IPS-15b (cell line): ENCODE measurements around the gene STK11.

Experiments used
- H3K27me3 ChIP-seq: one replicate; pipeline ENCODE4 v1.6.1; 2013; ENCODE audit warnings: low read length; ENCODE audit not compliant: control insufficient read depth, insufficient read depth
- H3K36me3 ChIP-seq: one replicate; pipeline ENCODE4 v1.6.1; 2013; ENCODE audit warnings: low read length; ENCODE audit not compliant: control insufficient read depth, insufficient read depth
- H3K4me1 ChIP-seq: one replicate; pipeline ENCODE4 v1.6.1; 2013; ENCODE audit warnings: mild to moderate bottlenecking, low read length; ENCODE audit not compliant: control insufficient read depth, insufficient read depth
- H3K4me3 ChIP-seq: one replicate; pipeline ENCODE4 v1.5.1; 2013; ENCODE audit warnings: low read depth, low read length
- H3K9ac ChIP-seq: one replicate; pipeline ENCODE4 v1.6.1; 2013; ENCODE audit warnings: low read depth, mild to moderate bottlenecking, low read length
- H3K9me3 ChIP-seq: one replicate; pipeline ENCODE4 v1.6.1; 2013; ENCODE audit warnings: mild to moderate bottlenecking, low read length; ENCODE audit not compliant: control insufficient read depth, insufficient read depth

Gene STK11

GRCh38 chr19:1255186-1256161 lies 49.9 kb downstream of the STK11 start:
- Histone ChIP-seq H3K9me3 (no peaks in the 10 kb centered on the region), H3K4me1 (peaks cover 8% of the 10 kb centered on the region), H3K36me3 (peaks cover 50% of the 10 kb centered on the region), H3K9ac (no peak overlapping the region), H3K27me3 (no peaks in the 10 kb centered on the region), H3K4me3 (no peak overlapping the region)

GRCh38 chr19:1256646-1257474 lies 51.3 kb downstream of the STK11 start:
- no peak overlapping the region for H3K4me3 ChIP-seq
- no peaks in the 10 kb centered on the region for H3K27me3 ChIP-seq
- peaks cover 45% of the 10 kb centered on the region for H3K36me3 ChIP-seq
- no peak overlapping the region for H3K9ac ChIP-seq
- no peaks in the 10 kb centered on the region for H3K9me3 ChIP-seq
- H3K4me1 ChIP-seq, result peaks cover 8% of the 10 kb centered on the region

GRCh38 chr19:1257475-1258162 lies 52.0 kb downstream of the STK11 start:
- no peaks in the 10 kb centered on the region for H3K27me3 ChIP-seq
- H3K9ac ChIP-seq, result no peak overlapping the region
- no peaks in the 10 kb centered on the region for H3K9me3 ChIP-seq
- peaks cover 8% of the 10 kb centered on the region for H3K4me1 ChIP-seq
- peaks cover 44% of the 10 kb centered on the region for H3K36me3 ChIP-seq
- no peak overlapping the region for H3K4me3 ChIP-seq

GRCh38 chr19:1258163-1258492 lies 52.5 kb downstream of the STK11 start:
- H3K36me3 ChIP-seq, result peaks cover 44% of the 10 kb centered on the region
- peaks cover 8% of the 10 kb centered on the region for H3K4me1 ChIP-seq
- H3K4me3 ChIP-seq, result no peak overlapping the region
- H3K9me3 ChIP-seq, result no peaks in the 10 kb centered on the region
- no peaks in the 10 kb centered on the region for H3K27me3 ChIP-seq
- H3K9ac ChIP-seq, result no peak overlapping the region

GRCh38 chr19:1258707-1259205 lies 53.2 kb downstream of the STK11 start:
- H3K4me1 ChIP-seq, result peaks cover 8% of the 10 kb centered on the region
- H3K36me3 ChIP-seq, result peaks cover 40% of the 10 kb centered on the region
- no peaks in the 10 kb centered on the region for H3K27me3 ChIP-seq
- H3K9me3 ChIP-seq, result no peaks in the 10 kb centered on the region
- H3K4me3 ChIP-seq, result no peak overlapping the region
- no peak overlapping the region for H3K9ac ChIP-seq

- no peaks in the 10 kb centered on the region for H3K27me3 ChIP-seq
- H3K4me1 ChIP-seq, result peaks cover 8% of the 10 kb centered on the region
- H3K4me3 ChIP-seq, result peak overlapping the region; percentile 32
- H3K36me3 ChIP-seq, result peaks cover 35% of the 10 kb centered on the region
- H3K9me3 ChIP-seq, result no peaks in the 10 kb centered on the region
- H3K9ac ChIP-seq, result no peak overlapping the region
Observed at GRCh38 chr19:1259206-1259875, 53.8 kb downstream of the STK11 start.

GRCh38 chr19:1259876-1260748 lies 54.5 kb downstream of the STK11 start:
- Histone ChIP-seq H3K4me1 (peaks cover 12% of the 10 kb centered on the region), H3K27me3 (no peaks in the 10 kb centered on the region), H3K9ac (no peak overlapping the region), H3K9me3 (no peaks in the 10 kb centered on the region), H3K36me3 (peaks cover 29% of the 10 kb centered on the region), H3K4me3 (peak overlapping the region; percentile 32)

GRCh38 chr19:1260749-1261537 lies 55.4 kb downstream of the STK11 start:
- Histone ChIP-seq H3K4me1 (peaks cover 14% of the 10 kb centered on the region), H3K9ac (peak overlapping the region; percentile 68), H3K9me3 (no peaks in the 10 kb centered on the region), H3K36me3 (peaks cover 22% of the 10 kb centered on the region), H3K27me3 (no peaks in the 10 kb centered on the region), H3K4me3 (peak overlapping the region; percentile 91)

GRCh38 chr19:1261538-1261797 lies 55.9 kb downstream of the STK11 start:
- Histone ChIP-seq H3K36me3 (peaks cover 20% of the 10 kb centered on the region), H3K9ac (peak overlapping the region; percentile 68), H3K27me3 (no peaks in the 10 kb centered on the region), H3K4me1 (peaks cover 14% of the 10 kb centered on the region), H3K4me3 (peak overlapping the region; percentile 91), H3K9me3 (no peaks in the 10 kb centered on the region)
